ENCODE data around the gene NAMPT. TPM values are rescaled to one million over a fixed set of nuclear protein-coding genes. Genes with fewer than 3 reads are reported as not detected.
A peak's percentile ranks its signal among the peaks of the same experiment; 100 is the strongest.

The NAMPT gene
- total and polyA plus RNA-seq, 5 experiments from 2014 or later, result 14.4 to 29.5 (median 15.4) TPM

- peak overlapping the region in 1 of 10 donors; percentile 0 for H3K4me3 Mint-ChIP-seq
- DNase-seq (no peak), ATAC-seq (peak in 1 of 2 donors; percentile 40)
- peaks cover 7 to 22% (median 12%) of the 10 kb centered on the region in 4 donors for H3K4me1 Mint-ChIP-seq
- H3K27me3 Mint-ChIP-seq, result no peaks in the 10 kb centered on the region
- peak overlapping the region in 5 of 10 donors; percentile 25 to 67 (median 39) for H3K27ac Mint-ChIP-seq
- no peaks in the 10 kb centered on the region for H3K9me3 Mint-ChIP-seq
- H3K36me3 Mint-ChIP-seq, result peaks cover 12 to 88% (median 56%) of the 10 kb centered on the region in 3 donors
- POLR2A ChIA-PET, result no interaction called here
Measured at GRCh38 chr7:106260136-106260561, 24.6 kb downstream of the NAMPT start.

GRCh38 chr7:106258789-106259188 lies 26.0 kb downstream of the NAMPT start:
- DNase-seq (no peak), ATAC-seq (no peak)
- Mint-ChIP-seq H3K4me1 (peaks cover 7 to 22% (median 12%) of the 10 kb centered on the region in 4 donors), H3K27ac (peak overlapping the region in 1 of 10 donors; percentile 33), H3K9me3 (no peaks in the 10 kb centered on the region), H3K36me3 (peaks cover 12 to 90% (median 62%) of the 10 kb centered on the region in 3 donors), H3K27me3 (no peaks in the 10 kb centered on the region), H3K4me3 (no peak overlapping the region)
- POLR2A ChIA-PET, result no interaction called here

- Mint-ChIP-seq H3K27ac (peak overlapping the region in 1 of 10 donors; percentile 8), H3K27me3 (no peaks in the 10 kb centered on the region), H3K36me3 (peaks cover 6 to 90% (median 69%) of the 10 kb centered on the region in 3 donors), H3K4me3 (no peak overlapping the region), H3K9me3 (no peaks in the 10 kb centered on the region), H3K4me1 (peaks cover 7 to 15% (median 12%) of the 10 kb centered on the region in 4 donors)
- POLR2A ChIA-PET, result interaction anchor here (0.7 kb wide), 1 partner anchor 8 kb away, joined by 3 read pairs; no protein-coding TSS in a partner anchor
- ATAC-seq, result no peak
- no peak for DNase-seq
Measured at GRCh38 chr7:106257752-106258151, 27.0 kb downstream of the NAMPT start.

- H3K4me1 Mint-ChIP-seq, result peaks cover 7 to 12% (median 11%) of the 10 kb centered on the region in 4 donors
- H3K27me3 Mint-ChIP-seq, result no peaks in the 10 kb centered on the region
- ATAC-seq (no peak), DNase-seq (no peak)
- H3K9me3 Mint-ChIP-seq, result no peaks in the 10 kb centered on the region
- no peak overlapping the region for H3K27ac Mint-ChIP-seq
- H3K36me3 Mint-ChIP-seq, result peaks cover 6 to 94% (median 81%) of the 10 kb centered on the region in 3 donors
- H3K4me3 Mint-ChIP-seq, result no peak overlapping the region
- POLR2A ChIA-PET, result no interaction called here
Measured at GRCh38 chr7:106256144-106256543, 28.6 kb downstream of the NAMPT start.

GRCh38 chr7:106255246-106255645 lies 29.5 kb downstream of the NAMPT start:
- H3K4me1 Mint-ChIP-seq, result peaks cover 3% of the 10 kb centered on the region in 4 donors
- no peak for ATAC-seq

GRCh38 chr7:106254525-106255116 lies 30.2 kb downstream of the NAMPT start:
- DNase-seq, result no peak
- Mint-ChIP-seq H3K9me3 (peaks cover 0 to 2% (median 0%) of the 10 kb centered on the region in 9 donors), H3K27ac (no peak overlapping the region), H3K4me1 (no peaks in the 10 kb centered on the region), H3K27me3 (no peaks in the 10 kb centered on the region), H3K4me3 (no peak overlapping the region), H3K36me3 (peaks cover 6 to 84% (median 76%) of the 10 kb centered on the region in 3 donors)
- POLR2A ChIA-PET, result no interaction called here
- no peak for ATAC-seq

More at GRCh38 chr7:106255246-106255645, 29.5 kb downstream of the NAMPT start:
- DNase-seq, result no peak
- Mint-ChIP-seq H3K4me3 (no peak overlapping the region), H3K9me3 (peaks cover 0 to 2% (median 0%) of the 10 kb centered on the region in 9 donors), H3K27me3 (no peaks in the 10 kb centered on the region), H3K36me3 (peaks cover 6 to 90% (median 79%) of the 10 kb centered on the region in 3 donors), H3K27ac (no peak overlapping the region)
- POLR2A ChIA-PET, result no interaction called here

GRCh38 chr7:106252568-106252967 lies 32.2 kb downstream of the NAMPT start:
- Mint-ChIP-seq H3K9me3 (peaks cover under 1 to 9% (median 5%) of the 10 kb centered on the region in 9 donors), H3K27me3 (no peaks in the 10 kb centered on the region), H3K4me1 (no peaks in the 10 kb centered on the region), H3K27ac (no peak overlapping the region), H3K36me3 (peaks cover 12 to 81% (median 78%) of the 10 kb centered on the region in 3 donors), H3K4me3 (no peak overlapping the region)
- POLR2A ChIA-PET, result no interaction called here
- DNase-seq (no peak), ATAC-seq (no peak)

GRCh38 chr7:106249488-106249887 lies 35.3 kb downstream of the NAMPT start:
- peaks cover 22 to 68% (median 58%) of the 10 kb centered on the region in 3 donors for H3K36me3 Mint-ChIP-seq
- ATAC-seq (no peak), DNase-seq (no peak)
- POLR2A ChIA-PET, result no interaction called here
- no peaks in the 10 kb centered on the region for H3K27me3 Mint-ChIP-seq
- peaks cover 5 to 20% (median 14%) of the 10 kb centered on the region in 9 donors for H3K9me3 Mint-ChIP-seq
- H3K4me1 Mint-ChIP-seq, result no peaks in the 10 kb centered on the region
- no peak overlapping the region for H3K27ac Mint-ChIP-seq
- H3K4me3 Mint-ChIP-seq, result no peak overlapping the region

GRCh38 chr7:106248600-106248999 lies 36.2 kb downstream of the NAMPT start:
- peaks cover 25 to 61% (median 49%) of the 10 kb centered on the region in 3 donors for H3K36me3 Mint-ChIP-seq
- POLR2A ChIA-PET, result no interaction called here

GRCh38 chr7:106247841-106248240 lies 36.9 kb downstream of the NAMPT start:
- POLR2A ChIA-PET, result no interaction called here
- DNase-seq (no peak), ATAC-seq (peak in 1 of 2 donors; percentile 20)
- no peaks in the 10 kb centered on the region for H3K27me3 Mint-ChIP-seq
- no peaks in the 10 kb centered on the region for H3K4me1 Mint-ChIP-seq
- H3K9me3 Mint-ChIP-seq, result peaks cover 11 to 36% (median 26%) of the 10 kb centered on the region in 9 donors
- no peak overlapping the region for H3K4me3 Mint-ChIP-seq
- H3K27ac Mint-ChIP-seq, result no peak overlapping the region
- H3K36me3 Mint-ChIP-seq, result peaks cover 29 to 53% (median 41%) of the 10 kb centered on the region in 3 donors

More at GRCh38 chr7:106248600-106248999, 36.2 kb downstream of the NAMPT start:
- peaks cover 11 to 29% (median 22%) of the 10 kb centered on the region in 9 donors for H3K9me3 Mint-ChIP-seq
- H3K27me3 Mint-ChIP-seq, result no peaks in the 10 kb centered on the region
- no peak overlapping the region for H3K4me3 Mint-ChIP-seq
- H3K27ac Mint-ChIP-seq, result peak overlapping the region in 1 of 10 donors; percentile 49
- H3K4me1 Mint-ChIP-seq, result no peaks in the 10 kb centered on the region
- DNase-seq (no peak), ATAC-seq (no peak)

GRCh38 chr7:106246902-106247711 lies 37.7 kb downstream of the NAMPT start:
- ATAC-seq (no peak), DNase-seq (no peak)
- H3K27ac Mint-ChIP-seq, result no peak overlapping the region
- peaks cover 30 to 46% (median 36%) of the 10 kb centered on the region in 3 donors for H3K36me3 Mint-ChIP-seq
- POLR2A ChIA-PET, result no interaction called here
- H3K4me3 Mint-ChIP-seq, result no peak overlapping the region
- no peaks in the 10 kb centered on the region for H3K27me3 Mint-ChIP-seq
- H3K9me3 Mint-ChIP-seq, result peaks cover 11 to 39% (median 27%) of the 10 kb centered on the region in 9 donors
- H3K4me1 Mint-ChIP-seq, result no peaks in the 10 kb centered on the region

GRCh38 chr7:106243893-106244292 lies 40.9 kb downstream of the NAMPT start:
- ATAC-seq (no peak), DNase-seq (no peak)
- H3K4me1 Mint-ChIP-seq, result no peaks in the 10 kb centered on the region
- no peak overlapping the region for H3K27ac Mint-ChIP-seq
- no peak overlapping the region for H3K4me3 Mint-ChIP-seq
- H3K27me3 Mint-ChIP-seq, result no peaks in the 10 kb centered on the region
- peaks cover 15 to 30% (median 24%) of the 10 kb centered on the region in 3 donors for H3K36me3 Mint-ChIP-seq
- POLR2A ChIA-PET, result no interaction called here
- peaks cover 9 to 39% (median 27%) of the 10 kb centered on the region in 9 donors for H3K9me3 Mint-ChIP-seq

GRCh38 chr7:106239406-106239805 lies 45.4 kb downstream of the NAMPT start:
- H3K27ac Mint-ChIP-seq, result no peak overlapping the region

More at GRCh38 chr7:106239406-106239805, 45.4 kb downstream of the NAMPT start:
- peaks cover 5 to 19% (median 13%) of the 10 kb centered on the region in 9 donors for H3K9me3 Mint-ChIP-seq
- ATAC-seq (no peak), DNase-seq (no peak)
- no peaks in the 10 kb centered on the region for H3K4me1 Mint-ChIP-seq
- H3K27me3 Mint-ChIP-seq, result no peaks in the 10 kb centered on the region
- POLR2A ChIA-PET, result no interaction called here
- H3K36me3 Mint-ChIP-seq, result peaks cover 0 to 14% (median 2%) of the 10 kb centered on the region in 3 donors
- no peak overlapping the region for H3K4me3 Mint-ChIP-seq
